CMK (cell line): ENCODE data around the gene MFSD6.
"Not testable (repeated sequence)": the region's sequence is repeated elsewhere in the genome, so short reads cannot be mapped to it uniquely, and the experiment has no call there.

Experiments
- DNase-seq: peaks from one replicate; pipeline ENCODE4 v3.0.0-alpha.2; 2010; ENCODE audit warnings: low read depth

The MFSD6 gene

DNA sequence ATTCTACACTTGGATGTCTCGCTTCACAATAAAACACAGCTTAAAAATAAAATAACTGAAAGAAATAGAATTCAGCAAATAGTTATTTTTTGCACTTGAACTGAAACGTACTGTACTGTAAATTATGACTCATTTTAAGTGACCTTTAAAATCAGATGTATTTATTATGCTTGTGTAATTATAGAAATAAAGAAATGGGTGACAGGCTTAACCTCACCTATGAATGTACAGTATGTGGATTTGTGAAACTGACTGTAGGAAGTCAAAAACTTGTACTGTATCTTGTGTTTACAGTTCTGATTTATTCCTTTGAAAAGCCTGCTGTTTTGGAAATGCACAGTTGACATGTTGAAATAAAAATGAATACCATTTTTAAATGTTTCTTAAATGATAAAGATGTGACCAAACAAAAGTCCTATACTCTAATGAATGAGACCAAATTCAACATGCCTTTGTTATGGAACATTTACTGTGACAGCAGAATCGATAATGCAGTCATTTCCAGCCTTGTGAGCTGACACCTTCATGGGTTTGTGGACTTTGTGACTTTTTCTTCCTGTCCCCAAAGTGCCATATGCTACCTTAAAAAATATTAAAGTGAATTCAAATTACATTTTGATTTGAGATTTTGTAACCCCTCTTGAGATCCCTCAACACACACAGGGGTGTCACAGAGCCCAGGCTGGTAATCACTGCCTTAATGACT, 93.7 kb downstream of the MFSD6 start:
- no peak for DNase-seq

DNA sequence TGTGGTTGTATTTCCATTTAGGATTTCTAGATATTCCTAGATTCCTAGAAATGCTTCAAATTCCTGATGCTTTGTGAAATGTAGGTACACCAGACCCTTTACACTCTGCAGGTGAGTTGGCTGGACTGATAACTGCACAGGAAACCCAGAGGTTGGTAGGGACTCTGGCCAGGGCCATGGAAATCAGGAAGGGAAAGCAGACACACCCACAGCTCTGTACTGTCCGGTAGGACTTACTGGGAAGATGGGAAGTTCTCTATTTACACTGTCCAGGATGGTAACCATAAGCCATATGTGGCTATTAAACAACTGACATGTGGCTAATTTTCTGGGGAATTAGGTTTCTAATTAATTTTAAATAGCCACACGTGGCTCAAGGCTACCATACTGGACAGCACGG, 94.9 kb downstream of the MFSD6 start:
- DNase-seq: no peak

DNA sequence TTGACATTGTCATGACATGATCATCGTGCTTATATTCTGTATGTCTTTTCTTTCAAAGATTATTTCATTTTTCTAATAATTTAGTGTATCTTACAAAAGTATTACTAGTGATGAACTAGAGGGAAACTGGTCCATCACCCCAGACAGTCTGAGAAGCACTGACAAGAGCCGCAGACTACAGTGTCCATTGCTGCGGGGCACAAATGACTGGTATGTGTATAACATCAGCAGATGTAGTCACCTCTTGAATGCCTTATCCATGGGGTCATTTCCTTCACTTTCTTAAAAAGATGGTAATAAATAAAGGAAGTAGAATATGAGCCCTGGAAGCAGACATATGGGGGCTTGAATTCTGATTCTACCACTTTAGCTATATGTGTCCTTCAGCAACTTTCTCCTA, 96.8 kb downstream of the MFSD6 start:
- DNase-seq: no peak

DNA sequence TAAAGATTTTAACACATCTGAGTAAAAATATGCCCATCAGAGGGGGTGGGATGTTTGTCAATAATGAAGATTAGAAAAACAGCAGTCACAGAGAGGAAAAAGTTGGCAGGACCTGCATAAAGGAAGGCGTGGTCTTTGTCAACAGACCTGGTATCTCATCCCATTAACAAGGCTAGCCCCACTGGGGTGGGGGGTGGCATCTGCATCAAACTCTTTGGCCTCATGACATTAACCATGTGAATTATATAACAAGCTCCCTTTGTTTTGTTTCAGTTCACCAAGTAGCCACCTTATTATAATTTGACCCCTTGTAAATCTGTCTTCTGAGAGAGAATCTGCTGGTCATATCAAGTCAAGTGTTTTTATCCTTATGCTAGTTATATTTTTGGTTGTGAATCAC, 97.5 kb downstream of the MFSD6 start:
- DNase-seq: no peak

DNA sequence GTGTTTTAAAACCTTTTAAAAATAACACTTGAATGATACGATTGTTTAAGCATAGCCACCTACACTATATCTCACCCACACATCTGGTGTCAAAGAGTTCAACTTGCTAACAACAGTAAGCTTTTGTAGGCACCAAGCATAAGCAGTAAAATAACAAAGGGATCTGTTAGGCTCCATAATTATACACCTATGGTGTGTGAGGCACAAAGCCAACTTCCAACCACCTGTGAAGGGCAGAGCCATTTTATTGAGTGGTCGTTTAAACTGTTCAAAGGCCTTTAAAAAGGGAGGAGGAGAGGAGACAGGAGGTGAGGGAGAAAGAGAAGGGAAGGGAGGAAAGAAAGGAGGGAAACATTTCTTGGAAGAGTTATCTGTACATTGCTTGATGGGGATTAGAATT, 98.5 kb downstream of the MFSD6 start:
- no peak for DNase-seq

DNA sequence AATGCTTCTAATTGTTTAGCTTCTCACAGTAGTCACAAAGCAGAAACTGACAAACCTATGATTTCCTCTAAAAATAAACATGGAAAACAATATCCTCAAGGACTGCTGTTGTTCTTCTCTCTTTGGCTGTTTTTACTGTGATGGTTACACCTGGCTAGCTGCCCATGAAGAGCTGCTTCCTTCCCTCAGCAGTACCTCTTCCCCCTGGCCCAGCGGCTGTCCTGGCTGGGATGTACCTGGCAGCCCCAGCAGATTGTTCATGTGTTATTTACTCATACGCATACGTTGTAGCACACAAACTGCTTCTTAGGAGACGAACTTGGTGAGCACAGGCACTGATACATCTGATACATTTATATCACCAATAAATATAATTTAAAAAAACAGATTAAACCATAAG, 99.0 kb downstream of the MFSD6 start:
- DNase-seq: no peak

DNA sequence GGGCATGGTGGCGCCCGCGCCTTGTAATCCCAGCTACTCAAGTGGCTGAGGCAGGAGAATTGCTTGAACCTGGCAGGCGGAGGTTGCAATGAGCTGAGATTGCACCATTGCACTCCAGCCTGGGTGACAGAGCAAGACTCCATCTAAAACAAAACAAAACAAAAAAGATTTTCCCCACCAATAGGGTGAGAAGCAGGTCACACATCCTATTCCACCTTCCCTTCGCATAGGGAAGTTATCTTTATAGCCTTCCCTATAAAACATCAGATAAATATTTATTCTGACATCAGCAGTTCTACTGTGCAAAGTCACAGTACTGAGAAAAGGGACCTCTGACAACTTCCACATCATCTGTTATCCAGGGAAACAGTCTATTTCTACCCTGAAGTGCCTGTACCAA, 101.7 kb downstream of the MFSD6 start:
- DNase-seq: not testable (repeated sequence)

DNA sequence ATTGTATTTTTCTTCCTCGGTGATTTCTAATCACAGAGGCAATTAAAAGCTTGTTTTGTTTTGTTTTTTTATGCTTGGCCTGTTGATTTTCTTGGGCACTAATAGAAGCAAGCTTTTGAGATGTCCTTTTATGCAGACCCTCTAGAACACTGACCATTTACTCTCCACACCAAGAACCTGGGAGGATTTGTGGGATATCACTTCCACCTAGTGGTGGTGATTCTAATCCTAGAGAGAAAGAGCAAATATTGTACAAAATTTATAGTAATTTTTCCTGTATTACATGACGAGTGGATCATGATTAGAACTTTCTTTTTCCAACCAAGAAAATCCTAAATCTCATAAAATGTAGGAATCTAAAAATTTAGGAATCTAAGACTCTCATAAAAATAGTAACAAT, 102.9 kb downstream of the MFSD6 start:
- no peak for DNase-seq

DNA sequence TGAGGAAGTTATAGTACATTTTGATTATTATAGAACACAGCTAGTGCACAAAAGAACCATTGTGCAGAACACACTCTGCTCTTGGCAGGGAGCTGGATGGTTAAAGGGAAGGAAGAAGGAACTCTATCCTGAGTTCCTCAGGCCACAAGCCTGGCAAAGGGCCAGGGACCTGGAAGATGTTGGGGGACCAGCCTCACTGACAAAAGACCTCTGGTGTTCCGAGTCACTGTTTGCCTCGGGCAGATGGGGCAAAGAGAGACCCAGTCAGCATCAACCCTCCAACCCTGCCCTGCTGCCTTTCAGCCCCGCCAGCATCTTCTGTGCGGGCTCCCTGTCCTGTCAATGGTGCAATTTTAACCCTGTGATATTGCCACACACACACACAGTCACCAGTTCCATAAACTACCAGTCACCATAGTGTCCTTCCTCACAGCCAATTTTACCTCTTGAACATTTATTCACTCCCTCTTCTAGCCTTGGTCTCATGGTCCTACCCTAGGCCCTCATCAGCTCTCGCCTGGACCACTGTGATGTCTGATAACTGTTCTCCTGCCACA, 104.5 kb downstream of the MFSD6 start:
- no peak for DNase-seq

DNA sequence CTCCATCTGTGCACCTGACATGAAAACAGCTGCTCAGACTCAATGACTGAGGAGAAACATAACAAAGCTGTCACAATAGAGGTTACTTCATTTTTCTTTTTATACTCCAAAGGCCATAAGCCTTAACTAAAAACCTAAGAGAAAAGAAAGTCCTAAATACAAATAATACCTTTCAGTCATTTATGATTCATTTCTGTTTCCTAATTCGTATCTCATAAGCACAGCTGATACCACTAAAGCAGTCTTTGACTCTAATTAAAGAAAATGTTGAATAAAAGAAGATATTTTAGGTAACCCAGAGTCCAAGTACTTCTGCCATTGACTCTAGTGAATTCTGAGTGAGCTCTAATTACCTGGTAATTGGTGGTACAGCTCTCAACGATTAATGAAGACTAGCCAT, 105.7 kb downstream of the MFSD6 start:
- no peak for DNase-seq

DNA sequence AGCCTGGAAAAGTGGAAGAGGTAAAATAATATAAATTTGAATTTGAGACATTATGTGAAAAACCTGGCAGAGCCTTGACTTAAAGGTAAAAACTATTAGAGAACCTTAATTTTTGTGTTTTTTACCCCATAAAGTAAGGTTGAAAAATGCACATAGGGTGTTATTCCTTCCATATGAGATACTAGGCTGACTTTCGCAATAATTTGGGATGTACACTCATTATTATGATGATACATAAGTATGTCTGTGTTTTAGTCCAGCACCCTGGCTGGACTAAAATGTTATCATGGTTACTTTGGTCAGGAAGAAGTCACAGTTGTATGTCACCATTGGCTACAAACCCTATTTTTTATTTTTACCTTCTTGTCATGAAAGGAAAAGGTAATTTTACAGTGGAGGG, 106.5 kb downstream of the MFSD6 start:
- no peak for DNase-seq

DNA sequence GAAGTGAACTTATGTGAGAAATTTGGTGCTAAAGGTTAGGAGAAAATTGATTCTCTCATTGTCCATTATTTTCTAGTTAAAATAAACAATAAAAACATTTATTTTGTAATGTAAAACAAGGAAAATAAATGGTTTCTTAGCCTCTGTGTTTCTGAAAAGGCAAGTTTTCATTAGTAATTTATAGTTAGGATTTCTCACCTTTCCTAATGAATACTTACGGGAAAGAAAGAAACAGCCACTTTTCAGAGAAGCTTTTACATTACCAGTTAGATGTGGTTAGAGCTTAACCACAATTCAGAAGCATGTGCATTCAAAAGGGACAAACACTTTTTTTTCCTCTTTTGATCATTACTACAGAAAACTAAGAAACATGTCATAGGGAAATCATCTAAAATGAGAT, 107.5 kb downstream of the MFSD6 start:
- no peak for DNase-seq

DNA sequence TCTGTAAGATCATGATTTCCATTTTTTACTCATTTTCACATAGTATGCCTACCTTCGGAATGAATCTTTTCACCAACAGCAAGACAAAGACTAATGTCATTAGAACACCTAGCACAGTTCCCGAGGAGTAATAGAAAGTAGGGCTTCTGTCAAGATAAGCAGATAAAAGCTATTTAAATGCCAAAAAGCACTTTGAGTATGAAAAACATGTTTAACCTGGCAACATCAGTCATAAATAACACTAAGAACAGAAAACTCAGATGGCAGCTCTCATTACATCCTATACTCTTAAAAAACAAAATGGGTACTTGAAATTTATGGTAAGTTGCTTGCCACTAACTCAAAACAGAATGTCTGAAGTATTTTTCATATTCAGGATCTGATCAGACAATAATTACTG, 109.3 kb downstream of the MFSD6 start:
- DNase-seq: no peak

DNA sequence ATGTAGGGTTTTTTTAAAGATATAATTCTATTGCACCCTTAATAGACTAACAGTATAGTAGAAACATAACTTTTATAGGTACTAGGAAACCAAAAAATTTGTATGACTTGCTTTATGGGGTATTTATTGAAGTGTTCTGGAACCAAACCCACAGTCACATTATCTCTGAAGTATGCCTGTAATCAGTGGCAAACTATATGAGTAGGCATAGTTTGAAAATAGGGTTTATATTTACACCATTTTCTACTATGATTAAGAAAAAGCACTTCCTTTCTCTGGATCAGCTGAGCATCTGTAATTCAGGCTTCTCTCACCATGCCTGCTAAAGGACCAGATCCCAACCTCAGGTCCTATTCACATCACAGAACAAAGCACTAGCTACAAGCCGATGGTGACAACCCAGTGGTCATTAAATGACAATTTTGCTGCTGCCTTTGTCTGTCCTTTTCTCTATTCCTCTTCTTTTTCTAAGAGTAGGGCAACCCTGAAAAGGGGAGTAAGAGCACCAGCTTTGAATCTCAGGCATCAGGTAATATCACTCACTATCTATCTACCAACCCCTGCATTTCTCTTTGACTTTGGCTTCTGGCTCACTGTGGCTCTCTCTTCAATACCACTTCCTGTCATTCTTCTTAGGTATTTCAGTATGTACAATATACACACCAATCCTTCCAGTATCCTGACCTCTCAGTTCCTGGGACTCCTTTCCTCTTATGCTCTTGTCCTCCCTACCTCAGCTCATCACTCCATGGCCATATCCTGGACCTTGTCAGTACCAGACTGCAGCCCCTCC, 112.0 kb downstream of the MFSD6 start:
- DNase-seq: no peak

DNA sequence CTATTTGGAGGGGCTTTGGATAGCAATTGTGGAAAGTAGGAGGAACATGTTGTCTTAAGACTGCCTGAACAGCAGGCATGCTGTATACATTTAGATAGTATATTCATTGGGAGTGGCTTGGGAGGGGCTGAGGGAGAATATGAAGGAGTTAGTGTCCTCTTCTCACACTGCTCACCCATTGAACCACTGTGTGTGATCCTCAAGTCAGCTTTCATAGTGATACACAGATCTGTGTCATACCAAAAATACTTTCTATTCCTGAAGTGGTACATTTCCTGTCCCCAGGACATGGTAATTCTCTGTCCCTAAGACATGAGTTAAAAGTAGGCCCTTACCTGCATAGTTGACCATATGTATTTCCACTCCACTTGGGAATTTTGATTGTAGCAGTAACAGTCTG, 116.8 kb downstream of the MFSD6 start:
- no peak for DNase-seq

DNA sequence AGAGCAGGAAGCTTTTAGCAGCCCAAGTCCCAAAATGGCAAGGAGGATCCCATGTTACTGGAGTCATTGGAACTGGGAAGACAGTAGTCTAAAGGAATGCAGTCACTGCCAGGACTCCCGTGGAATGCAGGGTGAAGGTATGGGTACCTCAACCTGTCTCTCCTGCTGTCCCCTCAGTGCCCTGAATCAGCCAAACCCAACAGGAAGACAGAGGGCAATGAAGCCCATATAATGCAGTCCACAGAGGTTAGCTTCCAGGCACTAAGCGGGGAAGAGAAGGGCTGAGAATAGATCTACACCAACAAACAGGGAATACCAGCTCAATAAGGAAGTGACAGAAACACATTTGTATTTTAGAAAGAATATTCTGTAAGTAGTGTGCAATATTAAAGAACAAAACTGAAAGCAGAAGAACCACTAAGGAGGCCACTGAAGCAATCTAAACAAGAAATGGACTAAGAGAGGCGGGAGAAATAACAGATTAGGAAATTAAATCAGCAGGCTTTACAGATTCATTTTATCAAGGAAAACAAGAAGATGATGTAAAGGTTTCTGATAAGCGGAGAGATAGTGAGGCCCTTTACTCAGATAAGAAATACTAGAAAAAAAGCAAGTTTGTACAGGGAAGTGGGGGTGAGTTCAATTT, 118.1 kb downstream of the MFSD6 start:
- DNase-seq: no peak

DNA sequence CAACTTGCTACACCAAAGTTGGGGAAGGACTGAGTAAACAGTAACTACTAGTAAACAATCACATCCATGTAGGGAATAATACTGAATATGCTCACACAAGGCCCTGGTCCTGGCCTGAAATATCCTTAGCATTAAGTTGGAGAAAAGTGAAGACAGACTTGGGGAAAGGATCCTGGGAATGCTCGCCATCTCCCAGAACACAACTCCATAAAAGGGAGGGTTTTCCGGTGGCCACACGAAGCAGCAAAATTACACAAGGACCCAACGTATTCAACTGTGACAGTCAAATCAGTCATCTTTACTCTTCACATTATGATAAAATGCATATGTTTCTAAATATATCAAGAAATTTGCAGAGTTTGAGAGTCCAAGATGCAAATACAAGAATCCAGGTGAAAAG, 119.1 kb downstream of the MFSD6 start:
- DNase-seq: no peak

DNA sequence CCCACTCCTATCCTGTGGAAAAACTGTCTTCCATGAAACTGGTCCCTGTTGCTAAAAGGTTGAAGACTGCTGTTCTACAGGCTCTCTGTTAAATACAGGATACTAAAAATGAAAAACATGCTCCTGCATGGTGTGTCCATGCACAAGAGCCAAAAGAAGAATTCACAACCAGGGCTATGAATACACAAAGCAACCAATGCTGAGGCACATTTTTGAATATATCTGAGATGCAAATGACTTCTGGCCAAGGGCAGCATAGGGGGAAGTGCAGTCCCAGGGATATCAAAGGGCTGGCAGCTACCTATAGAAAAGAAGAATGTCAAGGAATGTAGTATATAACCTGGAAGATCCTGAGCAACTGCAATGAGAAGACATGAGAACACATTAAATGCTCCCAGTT, 119.8 kb downstream of the MFSD6 start:
- no peak for DNase-seq

DNA sequence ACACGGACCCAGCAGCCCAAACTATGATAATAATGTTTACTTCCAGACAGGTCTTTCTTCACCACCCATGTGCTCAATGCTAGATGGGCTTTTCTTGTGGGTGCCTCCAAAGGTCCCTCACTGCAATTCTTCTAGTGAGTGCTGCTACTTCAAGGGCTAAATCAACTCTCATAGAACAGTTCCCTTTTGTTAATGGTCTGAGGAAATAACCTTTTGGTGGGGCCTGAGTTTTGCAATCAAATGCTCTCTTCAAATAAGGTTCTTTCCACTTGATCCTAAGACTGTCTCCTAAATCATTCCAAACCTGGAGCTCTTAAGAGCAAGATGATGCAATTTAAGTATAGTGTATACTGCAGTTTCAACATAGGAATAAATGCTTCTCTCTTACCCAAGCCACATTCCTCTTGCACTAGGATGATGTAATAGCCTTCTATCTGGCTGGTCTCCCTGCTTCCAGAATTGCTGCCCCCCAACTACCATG, 120.4 kb downstream of the MFSD6 start:
- DNase-seq: no peak

DNA sequence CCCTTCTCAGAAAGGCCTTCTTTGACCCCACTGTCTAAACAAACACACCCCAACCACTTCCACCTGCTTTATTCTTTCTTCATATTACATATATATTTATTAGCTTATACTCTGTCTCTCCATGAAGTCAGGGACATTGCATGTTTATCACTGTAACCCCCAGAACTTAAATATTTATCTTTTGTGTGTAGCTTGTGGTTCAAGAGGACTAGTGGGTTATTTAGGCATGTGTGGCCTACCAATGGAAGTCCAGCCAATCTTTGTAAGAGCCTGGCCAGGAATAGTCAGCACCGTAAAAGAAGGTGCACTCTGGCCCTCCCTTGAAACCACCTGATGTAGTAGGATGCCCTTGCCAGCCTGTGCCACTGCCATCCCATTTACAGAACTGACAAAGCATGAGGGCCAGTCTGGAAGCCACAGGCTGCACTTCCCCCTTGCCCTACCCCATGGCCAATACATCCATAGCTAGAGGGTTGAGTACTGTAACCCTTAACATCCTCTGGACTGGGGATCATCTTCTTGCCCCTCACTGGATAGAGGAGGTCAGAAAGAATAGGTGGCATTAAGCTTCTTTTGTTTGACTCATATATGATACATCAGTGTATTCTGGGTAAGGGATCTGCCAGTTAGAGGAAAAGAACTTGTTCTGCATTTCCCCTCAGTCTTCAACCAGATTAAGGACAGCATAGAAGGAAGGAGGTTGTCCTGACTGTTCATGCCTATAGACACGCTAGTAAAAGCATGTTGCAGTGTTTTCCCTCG, 121.5 kb downstream of the MFSD6 start:
- DNase-seq: no peak

DNA sequence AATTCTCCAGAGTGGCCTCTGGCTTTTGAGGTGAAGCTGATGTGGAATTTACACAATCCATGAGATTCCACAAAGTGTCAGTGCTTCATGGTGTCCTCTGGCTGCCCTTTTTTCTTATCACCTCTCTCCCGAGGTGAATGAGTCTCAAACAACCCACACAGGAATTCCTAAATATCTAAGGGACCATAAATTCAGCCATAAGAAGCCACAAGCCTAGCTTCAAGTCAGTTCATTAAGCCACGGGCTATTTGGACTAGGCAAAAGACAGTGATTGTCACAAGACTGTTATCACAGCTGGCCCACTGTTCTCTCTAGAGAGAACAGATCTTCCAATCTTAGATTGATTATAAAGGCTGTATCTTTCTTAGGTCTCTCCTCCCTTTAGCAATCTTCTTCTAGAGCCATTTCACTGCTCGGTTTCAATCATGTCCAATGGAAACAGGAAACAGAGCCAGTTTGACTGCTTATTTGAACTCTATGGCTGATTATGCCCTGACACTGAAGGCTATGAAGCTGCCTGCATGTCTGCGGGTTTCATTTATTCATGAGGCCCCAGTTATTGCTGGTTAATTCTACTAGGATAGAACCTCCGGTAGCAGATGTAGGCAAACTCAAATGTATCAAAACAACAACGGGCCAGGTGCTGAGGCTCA, 122.2 kb downstream of the MFSD6 start:
- DNase-seq: no peak

DNA sequence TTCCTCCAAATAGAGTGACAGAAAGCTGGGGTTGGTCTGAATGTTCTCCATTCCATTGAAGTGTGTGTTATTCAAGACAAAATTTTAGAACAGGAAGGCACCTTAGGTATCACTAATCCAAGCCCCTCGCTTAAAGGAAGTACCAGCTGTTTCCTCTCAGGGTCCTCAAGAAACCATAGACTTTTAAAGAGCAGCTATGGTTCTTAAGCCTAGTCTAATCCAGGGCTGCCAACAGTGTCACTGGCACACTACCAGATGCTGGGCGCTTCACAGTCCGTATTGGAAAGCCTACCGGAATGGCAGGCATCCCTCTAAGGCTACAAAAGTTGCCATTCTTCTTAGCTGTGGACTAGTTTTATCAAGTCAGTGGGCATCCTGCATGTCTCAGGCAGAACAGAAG, 124.4 kb downstream of the MFSD6 start:
- DNase-seq: no peak
